Measurements from ENCODE around the gene FYN.

DNA sequence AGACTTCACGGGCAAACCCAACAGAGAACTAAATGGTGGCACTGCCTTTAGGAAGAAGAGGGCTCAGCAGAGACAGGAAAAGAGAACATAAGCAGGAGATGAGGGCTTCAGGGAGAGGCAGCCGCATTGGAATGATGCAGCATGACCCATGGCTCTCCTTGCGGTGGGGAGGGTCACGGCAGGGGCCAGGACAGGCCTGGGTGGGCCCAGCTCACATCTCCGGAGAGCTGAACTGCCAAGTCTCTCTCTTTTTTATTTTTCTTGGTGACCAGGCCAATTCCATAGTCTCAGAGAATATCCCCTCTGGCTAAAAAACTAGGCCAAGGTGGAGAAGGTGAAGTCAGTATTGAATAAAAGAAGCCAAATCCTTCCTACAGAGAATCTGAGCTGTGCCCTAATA is 190.1 kb downstream of the FYN start:
- TF ChIP-seq, protein P1, sequence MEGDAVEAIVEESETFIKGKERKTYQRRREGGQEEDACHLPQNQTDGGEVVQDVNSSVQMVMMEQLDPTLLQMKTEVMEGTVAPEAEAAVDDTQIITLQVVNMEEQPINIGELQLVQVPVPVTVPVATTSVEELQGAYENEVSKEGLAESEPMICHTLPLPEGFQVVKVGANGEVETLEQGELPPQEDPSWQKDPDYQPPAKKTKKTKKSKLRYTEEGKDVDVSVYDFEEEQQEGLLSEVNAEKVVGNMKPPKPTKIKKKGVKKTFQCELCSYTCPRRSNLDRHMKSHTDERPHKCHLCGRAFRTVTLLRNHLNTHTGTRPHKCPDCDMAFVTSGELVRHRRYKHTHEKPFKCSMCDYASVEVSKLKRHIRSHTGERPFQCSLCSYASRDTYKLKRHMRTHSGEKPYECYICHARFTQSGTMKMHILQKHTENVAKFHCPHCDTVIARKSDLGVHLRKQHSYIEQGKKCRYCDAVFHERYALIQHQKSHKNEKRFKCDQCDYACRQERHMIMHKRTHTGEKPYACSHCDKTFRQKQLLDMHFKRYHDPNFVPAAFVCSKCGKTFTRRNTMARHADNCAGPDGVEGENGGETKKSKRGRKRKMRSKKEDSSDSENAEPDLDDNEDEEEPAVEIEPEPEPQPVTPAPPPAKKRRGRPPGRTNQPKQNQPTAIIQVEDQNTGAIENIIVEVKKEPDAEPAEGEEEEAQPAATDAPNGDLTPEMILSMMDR (IDR thresholded peaks at IDR 0.05): no peak
- TF ChIP-seq POLR2A (IDR thresholded peaks at IDR 0.05) (no peak), EP300 (IDR thresholded peaks at IDR 0.05) (no peak)

Data from tibial nerve (tissue), 4 donors.